AG04449 (cell line): ENCODE results near the gene JCAD.

Source experiments
- CTCF ChIA-PET: fragments of 350-600 bp; formaldehyde crosslinking; extraction: SDS; loops from one replicate; lab custom pipeline; 2021; ENCODE audit warnings: antibody characterized with exemption; lab: Yijun Ruan, JAX
- POLR2A ChIA-PET: fragments of 400-600, 350-600 bp; formaldehyde crosslinking; extraction: SDS; loops from one replicate; lab custom pipeline; 2020; ENCODE audit warnings: antibody characterized with exemption, inconsistent platforms; lab: Yijun Ruan, JAX
- DNase-seq: peaks from one replicate; pipeline ENCODE4 v3.0.0-alpha.2; 2010; ENCODE audit warnings: low read depth, low spot score
- H3K4me3 ChIP-seq: 2 replicates; pipeline ENCODE4 v1.5.1; 2011; ENCODE audit warnings: low read depth, mild to moderate bottlenecking, control low read depth, low read length
- TF ChIP-seq, protein P1 (sequence below): IDR thresholded peaks from one replicate; pipeline ENCODE4 v1.5.1; 2011; ENCODE audit warnings: mild to moderate bottlenecking, moderate library complexity, low read length, control low read depth, inconsistent platforms; ENCODE audit not compliant: insufficient read depth; ENCODE audit errors: missing control alignments

Gene JCAD

GRCh38 chr10:30096564-30096963 lies 37.2 kb upstream of the JCAD start:
- TF ChIP-seq, protein P1, sequence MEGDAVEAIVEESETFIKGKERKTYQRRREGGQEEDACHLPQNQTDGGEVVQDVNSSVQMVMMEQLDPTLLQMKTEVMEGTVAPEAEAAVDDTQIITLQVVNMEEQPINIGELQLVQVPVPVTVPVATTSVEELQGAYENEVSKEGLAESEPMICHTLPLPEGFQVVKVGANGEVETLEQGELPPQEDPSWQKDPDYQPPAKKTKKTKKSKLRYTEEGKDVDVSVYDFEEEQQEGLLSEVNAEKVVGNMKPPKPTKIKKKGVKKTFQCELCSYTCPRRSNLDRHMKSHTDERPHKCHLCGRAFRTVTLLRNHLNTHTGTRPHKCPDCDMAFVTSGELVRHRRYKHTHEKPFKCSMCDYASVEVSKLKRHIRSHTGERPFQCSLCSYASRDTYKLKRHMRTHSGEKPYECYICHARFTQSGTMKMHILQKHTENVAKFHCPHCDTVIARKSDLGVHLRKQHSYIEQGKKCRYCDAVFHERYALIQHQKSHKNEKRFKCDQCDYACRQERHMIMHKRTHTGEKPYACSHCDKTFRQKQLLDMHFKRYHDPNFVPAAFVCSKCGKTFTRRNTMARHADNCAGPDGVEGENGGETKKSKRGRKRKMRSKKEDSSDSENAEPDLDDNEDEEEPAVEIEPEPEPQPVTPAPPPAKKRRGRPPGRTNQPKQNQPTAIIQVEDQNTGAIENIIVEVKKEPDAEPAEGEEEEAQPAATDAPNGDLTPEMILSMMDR, result no peak
- DNase-seq, result no peak
- H3K4me3 ChIP-seq, result no peak overlapping the region
- ChIA-PET CTCF (interaction anchor here (1.2 to 1.7 kb wide), 2 partner anchors 13 to 145 kb away, joined by 3 to 4 read pairs; no protein-coding TSS in a partner anchor), POLR2A (no interaction called here)

- ChIA-PET CTCF (interaction anchor here (0.9 to 1.7 kb wide), 5 partner anchors 12 to 207 kb away, joined by 3 to 4 read pairs (median 3); no protein-coding TSS in a partner anchor), POLR2A (interaction anchor here (0.5 kb wide), 1 partner anchor 35 kb away, joined by 4 read pairs; no protein-coding TSS in a partner anchor)
- TF ChIP-seq, protein P1, result no peak
- no peak for DNase-seq
- H3K4me3 ChIP-seq, result no peak overlapping the region
These were observed 36.4 kb upstream of the JCAD start for GRCh38 chr10:30095631-30096422.

DNA sequence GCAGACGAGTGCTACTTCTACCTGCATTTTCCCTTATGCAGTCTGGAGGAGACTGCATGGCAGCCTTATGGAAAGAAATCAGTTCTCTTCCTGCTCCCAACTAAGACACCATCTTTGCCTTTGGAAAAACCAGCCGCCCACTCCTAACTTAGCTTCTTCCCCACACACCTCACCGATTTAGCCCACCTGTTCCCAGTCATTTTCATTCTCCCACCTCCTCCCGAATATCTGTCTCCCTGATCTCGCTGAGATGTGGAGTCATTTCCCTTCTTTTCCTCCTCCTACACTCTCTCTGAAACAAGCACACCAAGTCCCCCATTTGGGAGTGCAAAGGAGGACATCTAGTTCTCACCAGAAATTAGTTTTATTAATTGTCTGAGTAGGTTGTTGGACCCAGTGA lies 35.2 kb upstream of the JCAD start:
- CTCF ChIA-PET, result interaction anchor here (1.4 kb wide), 1 partner anchor 97 kb away, joined by 3 read pairs; no protein-coding TSS in a partner anchor
- H3K4me3 ChIP-seq, result no peak overlapping the region
- DNase-seq, result no peak
- POLR2A ChIA-PET, result no interaction called here
- TF ChIP-seq, protein P1, result no peak

DNA sequence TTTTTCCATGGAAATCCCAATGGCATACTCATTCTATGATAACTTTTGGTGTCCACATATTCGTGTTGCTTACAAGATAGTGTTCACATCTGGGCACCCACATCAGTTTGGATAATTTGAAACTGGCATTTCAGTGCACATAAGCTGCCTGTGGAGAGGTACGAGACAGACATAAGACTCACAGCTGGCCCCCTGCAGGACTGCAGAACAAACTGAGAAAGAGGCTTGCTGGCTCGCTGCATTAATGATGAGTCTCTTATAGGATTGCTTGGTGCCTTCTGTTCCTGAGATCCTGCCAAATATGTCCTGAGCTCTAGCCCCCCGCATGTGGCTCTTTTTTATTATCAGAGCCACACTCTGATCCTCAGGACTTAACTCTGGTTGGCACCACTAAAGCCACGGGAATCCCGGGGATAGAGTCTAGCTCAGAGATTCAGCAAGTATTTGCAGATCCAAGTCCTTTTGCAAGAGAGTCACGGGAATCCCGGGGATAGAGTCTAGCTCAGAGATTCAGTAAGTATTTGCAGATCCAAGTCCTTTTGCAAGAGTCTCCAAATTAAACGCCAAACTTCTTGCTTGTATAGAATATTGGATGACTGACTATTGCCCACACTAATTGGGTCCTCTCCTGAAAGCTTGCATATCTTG lies 34.0 kb upstream of the JCAD start:
- TF ChIP-seq, protein P1, result no peak
- CTCF ChIA-PET, result interaction anchor here (1.0 to 1.2 kb wide), 2 partner anchors 17 to 91 kb away, joined by 3 to 4 read pairs; no protein-coding TSS in a partner anchor
- H3K4me3 ChIP-seq, result no peak overlapping the region
- POLR2A ChIA-PET, result interaction anchor here (0.8 kb wide), 1 partner anchor 42 kb away, joined by 4 read pairs; no protein-coding TSS in a partner anchor
- DNase-seq, result no peak

- TF ChIP-seq, protein P1, result no peak
- no peak overlapping the region for H3K4me3 ChIP-seq
- ChIA-PET CTCF (interaction anchor here (1.0 to 1.3 kb wide), 5 partner anchors 12 to 150 kb away, joined by 3 to 7 read pairs (median 4); no protein-coding TSS in a partner anchor), POLR2A (interaction anchor here (0.8 kb wide), 1 partner anchor 41 kb away, joined by 4 read pairs; no protein-coding TSS in a partner anchor)
- peak; percentile 17 for DNase-seq
These were observed 32.9 kb upstream of the JCAD start for GRCh38 chr10:30092151-30092790.

DNA sequence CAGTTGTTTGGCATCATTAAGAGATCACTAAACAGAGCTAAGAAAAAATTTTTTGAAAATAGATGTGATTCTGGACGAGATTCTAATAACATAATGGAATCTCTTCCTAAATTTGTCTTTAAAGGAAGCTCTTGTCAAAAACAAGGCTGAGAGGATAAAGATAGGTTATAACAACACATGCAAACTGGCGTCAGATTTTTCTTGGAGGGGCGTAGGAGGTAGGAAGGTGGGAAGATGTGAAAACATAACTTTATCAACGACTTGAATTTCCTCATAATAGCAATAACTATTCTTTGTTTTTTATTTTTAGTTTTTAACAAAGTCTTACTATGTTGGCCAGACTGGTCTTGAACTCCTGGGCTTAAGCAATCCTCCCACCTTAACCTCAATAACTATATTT lies 31.8 kb upstream of the JCAD start:
- ChIA-PET POLR2A (no interaction called here), CTCF (no interaction called here)
- TF ChIP-seq, protein P1, result no peak
- DNase-seq, result no peak
- H3K4me3 ChIP-seq, result no peak overlapping the region
